GM19467 (cell line): ENCODE results near the gene C2orf80.
"Not testable (repeated sequence)": the region's sequence is repeated elsewhere in the genome, so short reads cannot be mapped to it uniquely, and the experiment has no call there.

Experiments
- ATAC-seq: cut with Tn5 transposase; IDR thresholded peaks from one replicate; pipeline ENCODE4 v1.9.1; 2021; ENCODE audit warnings: mild to moderate bottlenecking, moderate library complexity; ENCODE audit not compliant: unreplicated experiment

The C2orf80 gene

DNA sequence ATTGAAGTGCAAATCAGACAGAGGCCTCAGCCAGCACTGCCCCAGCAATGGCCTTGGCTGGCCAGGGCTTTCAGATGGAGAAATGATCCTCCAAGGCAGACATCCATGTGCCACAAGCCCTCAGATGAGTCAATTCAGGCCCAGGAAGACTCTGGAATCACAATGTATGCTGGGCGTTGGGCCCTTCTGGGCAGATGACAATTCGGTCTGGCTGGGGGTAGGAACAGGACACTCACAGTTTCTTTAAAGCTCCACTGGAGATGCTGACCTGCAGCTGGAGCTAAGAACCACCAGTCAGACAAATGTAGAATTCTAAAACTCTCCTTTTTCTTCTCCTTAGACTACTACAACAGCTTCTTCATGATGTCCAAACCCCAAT is 53.1 kb downstream of the C2orf80 start:
- no peak for ATAC-seq

DNA sequence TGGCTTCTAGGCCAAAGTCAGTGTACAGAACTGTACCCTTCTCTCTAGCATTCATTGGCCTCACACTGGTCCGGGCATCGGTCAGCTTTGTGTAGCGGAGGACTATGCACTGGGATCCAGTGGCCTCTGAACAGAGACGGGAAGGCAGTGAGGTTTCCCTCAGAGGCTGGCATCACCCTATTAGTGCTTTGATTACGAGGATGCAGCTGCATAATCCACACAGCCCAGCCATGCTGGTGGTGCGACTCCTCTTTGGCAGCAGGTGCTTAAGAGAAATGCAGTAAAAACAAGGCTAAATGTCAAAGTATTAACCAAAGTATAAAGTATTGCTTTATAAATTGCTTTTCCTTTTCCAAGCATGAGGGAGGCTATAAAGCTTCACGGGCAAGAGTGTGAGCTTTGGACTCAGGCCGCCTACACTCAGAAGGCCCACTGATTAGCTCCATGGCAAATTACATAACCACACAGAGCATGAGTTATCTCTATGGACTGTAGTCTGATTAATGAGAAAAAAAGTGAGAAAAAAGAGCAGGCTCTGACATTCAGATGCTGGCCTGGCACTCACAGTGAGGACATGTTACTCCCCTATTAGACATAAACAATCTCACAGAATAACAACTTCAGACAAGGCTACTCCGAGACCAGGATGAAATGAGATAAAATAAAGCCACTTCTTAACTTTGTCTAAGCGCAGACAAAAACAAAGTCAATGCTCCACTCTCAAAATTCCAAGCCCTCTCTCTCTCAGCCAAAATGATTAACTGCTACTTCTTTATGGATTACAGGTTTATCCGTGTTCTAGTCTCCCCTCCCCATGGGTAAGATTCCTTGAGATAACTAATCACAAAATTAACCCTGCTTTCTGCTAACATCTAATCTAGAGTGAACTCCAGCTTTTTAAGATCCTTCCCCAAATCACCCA is 53.8 kb downstream of the C2orf80 start:
- ATAC-seq: no peak

DNA sequence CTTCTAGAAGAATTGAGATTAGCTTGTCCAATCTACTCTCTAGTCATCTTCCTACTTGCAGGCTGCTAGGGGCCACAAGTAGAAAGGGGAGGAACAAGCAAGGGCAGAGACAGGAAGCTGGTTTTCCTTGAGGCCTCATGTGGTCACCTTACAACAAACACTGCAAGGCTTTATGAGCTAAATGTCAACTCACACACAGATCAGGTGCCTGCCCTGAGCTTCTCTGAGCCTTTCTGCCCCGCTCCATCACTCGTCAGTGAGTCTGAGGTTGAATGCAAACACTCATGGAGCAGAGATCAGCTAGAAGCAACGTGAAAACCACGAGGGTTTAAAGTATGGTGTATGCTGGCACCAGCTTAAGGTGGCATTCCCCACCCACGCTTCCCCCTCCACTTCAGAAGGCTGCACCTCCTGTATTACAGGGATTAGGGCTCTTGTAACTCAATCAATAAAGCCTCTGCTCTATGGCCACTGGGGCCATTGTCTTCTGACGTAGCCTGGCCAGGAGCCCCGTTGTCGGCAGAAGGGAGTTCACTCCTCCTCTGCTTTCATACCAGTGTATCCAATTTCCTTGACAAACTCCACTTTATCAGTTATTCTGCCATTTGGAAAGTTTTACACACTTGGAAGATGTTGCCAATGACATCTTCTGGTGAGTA is 54.8 kb downstream of the C2orf80 start:
- peak; percentile 53 for ATAC-seq

DNA sequence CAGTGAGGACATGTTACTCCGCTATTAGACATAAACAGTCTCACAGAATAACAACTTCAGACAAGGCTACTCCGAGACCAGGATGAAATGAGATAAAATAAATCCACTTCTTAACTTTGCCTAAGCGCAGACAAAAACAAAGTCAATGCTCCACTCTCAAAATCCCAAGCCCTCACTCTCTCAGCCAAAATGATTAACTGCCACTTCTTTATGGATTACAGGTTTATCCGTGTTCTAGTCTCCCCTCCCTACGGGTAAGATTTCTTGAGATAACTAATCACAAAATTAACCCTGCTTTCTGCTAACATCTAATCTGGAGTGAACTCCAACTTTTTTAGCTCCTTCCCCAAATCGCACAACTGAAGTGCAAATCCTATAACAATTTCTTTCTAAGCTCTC is 59.1 kb downstream of the C2orf80 start:
- no peak for ATAC-seq

DNA sequence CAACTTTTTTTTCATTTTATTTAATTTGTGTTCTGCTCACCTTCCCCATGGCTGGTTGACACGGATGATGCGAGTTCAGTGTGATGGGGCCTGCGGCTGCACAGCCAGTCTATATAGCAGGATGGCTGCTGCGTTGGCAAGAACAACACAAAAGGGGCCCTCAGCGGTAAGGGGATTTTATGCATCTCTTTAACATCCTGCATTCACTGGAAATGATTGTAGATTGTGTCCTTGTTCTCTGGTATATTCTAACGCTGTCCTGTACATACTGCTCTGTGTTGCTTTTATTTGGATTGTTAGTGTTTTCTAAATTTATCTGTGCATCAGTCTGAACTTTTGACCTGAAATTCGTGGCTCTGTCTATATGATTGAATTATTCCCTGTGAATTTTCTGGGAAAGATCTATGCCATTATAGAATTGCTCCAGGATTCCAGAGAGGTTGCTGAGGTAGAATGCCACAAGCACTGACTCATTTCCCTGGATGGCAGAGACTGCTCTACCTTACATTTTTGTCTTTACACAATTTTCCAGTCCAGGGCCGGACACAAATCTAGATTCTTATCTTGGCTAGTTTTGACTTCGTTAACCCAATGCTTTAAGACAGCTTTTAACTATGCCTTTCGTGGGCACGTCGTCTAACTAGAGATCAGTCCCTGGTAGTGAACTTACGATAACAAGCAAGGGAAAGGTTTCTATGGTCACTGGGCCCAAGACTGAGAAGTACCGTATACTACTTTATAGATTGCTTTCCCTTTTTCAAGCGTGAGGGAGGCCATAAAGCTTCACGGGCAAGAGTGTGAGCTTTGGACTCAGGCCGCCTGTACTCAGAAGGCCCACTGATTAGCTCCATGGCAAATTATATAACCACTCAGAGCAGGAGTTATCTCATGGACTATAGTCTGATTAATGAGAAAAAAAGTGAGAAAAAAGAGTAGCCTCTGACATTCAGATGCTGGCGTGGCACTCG is 59.8 kb downstream of the C2orf80 start, which contains the start of gene CRYGC:
CRYGC (minus strand) TSS at position 85 of the 968 bp plus-strand sequence; CDS start at position 49, 36 bp downstream.
- ATAC-seq: no peak

DNA sequence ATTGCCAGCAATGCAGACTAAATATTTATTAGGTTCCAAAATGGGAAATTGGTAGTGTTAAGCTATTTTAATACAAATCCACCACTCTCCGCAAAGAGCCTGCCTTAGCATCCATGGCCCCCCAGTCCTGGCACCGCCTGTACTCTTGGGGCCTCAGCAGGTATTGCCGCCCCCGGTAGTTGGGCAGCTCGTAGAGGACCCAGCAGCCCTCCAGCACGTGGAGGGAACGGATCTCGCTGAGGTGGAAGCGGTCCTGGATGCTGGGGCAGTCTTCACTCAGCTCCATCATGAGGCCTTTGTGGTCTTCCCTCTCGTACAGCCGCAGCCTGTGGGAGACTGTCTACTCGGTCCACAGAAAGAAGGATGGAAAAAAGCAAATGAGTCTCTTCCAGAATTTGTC is 61.7 kb downstream of the C2orf80 start:
- no peak for ATAC-seq

DNA sequence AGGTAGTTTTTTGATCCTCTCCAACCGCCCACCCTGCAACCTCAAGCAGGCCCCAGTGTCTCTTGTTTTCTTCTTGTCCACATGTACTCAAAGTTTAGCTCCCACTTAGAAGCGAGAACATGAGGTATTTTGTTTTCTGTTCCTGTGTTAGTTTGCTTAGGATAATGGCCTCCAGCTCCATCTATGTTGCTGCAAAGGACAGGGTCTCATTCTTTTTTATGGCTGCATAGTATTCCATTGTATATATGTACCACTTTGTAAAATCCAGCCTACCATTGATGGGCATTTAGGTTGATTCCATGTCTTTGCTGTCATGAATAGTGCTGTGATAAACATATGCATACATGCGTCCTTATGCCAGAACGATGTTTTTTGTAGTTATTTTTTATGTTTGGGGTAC is 62.7 kb downstream of the C2orf80 start:
- ATAC-seq: no peak

DNA sequence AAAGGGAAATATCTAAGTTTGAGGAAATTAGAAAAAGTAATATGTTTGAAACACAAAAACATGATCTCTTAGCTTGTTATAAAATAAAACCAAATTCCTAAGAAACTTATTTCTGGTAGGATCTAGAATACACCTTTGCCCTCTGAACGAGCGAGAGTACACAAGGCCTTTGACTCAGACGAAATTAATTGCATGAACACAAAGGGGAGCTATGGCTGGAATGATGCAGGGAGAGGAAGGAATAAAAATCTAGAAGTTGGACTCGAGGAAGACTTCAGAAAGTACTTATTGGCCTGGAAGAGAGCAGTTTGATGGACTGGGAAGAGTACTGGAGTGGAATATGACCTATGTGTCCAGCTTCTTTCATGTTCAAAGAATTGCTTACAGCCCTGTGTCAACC is 64.6 kb downstream of the C2orf80 start:
- no peak for ATAC-seq

DNA sequence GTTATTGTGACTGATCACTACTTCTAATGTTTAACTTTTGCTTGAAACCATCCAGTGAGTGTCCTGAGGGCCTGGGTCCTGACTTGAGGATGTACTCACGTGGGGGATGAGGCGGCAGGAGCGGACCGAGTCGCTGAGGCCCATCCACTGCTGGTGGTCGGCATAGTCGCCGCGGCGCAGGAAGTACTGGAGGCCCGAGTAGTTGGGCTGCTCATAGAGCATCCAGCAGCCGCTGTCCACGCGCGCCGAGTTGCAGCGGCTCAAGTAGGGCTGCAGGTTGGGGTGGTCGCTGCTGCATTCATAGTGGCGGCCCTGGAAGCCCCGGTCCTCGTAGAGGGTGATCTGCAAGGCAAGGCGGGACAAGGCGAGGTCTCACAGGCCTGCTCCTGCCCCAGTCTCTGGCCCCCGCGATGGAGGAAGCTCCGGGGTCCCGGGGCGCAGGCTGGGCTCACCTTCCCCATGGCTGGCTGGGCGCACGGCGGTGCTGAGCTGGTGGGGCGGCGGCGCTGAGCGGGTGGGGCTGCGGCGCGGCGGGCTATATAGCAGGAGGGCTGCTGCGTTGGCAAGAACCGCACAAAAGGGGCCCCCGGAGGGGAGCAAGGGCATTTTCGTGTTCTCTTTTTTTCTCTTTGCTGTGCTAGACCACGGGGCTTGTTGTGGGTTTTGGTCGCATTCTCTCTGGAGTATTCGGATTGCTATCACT is 65.7 kb downstream of the C2orf80 start, which contains the start of gene CRYGD:
CRYGD (minus strand) TSS at position 512 of the 703 bp plus-strand sequence; CDS start at position 461, 51 bp downstream.
- ATAC-seq: not testable (repeated sequence)

DNA sequence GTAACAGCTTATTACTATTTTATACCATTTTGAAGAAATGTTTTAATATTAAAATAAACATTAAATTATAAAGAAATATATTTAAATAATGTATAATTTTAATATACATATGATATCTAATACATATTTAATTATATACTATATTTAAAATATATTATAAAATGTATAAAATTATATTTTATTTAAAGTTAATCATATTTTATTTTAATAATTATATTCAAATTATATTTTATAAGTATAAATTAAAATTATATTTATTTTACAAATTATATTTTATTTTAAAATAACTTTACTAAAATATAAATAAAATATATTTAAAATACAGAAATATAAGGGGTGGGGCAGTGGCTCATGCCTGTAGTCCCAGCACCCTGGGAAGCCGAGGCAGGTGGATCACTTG is 67.6 kb downstream of the C2orf80 start:
- no peak for ATAC-seq

DNA sequence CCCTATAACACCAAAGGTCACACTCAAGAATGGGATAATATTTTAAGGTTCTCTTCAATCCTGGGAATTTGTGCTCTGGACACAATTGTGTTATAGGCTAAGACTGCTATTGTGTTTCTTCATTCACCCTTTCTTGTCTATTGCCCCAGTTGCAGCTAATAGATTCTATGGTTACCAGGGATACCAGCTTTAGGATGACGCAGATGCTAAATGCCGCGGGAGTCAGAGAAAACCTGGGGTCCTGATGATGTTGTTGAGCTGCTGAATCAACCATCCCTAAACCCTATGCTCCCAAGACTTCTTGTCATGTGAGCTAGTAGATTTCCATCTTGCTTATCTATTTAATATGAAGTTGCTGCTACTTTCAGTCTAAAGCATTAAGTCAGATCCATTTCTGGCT is 70.9 kb downstream of the C2orf80 start:
- no peak for ATAC-seq

DNA sequence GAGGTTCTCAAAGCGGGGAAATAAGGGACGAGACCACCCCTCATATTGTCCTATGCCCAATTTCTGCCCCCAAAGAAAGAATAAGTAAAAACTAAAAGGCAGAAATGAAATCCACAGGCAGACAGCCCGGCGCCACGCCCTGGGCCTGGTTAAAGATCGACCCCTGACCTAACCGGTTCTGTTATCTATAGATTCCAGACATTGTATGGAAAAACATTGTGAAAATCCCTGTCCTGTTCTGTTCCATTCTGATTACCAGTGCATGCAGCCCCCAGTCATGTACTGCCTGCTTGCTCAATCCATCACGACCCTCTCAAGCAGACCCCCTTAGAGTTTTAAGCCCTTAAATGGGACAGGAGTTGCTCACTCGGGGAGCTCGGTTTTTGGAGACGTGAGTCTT is 72.4 kb downstream of the C2orf80 start:
- not testable (repeated sequence) for ATAC-seq
